ENCODE measurements around the gene AHNAK.

The AHNAK gene

GRCh38 chr11:62492586-62492985 is 54.0 kb downstream of the AHNAK start:
- no peak for DNase-seq

- DNase-seq = no peak
Observed at GRCh38 chr11:62491571-62492329, 54.9 kb downstream of the AHNAK start.

GRCh38 chr11:62489204-62489603 is 57.4 kb downstream of the AHNAK start:
- DNase-seq = no peak

GRCh38 chr11:62487738-62488551 is 58.7 kb downstream of the AHNAK start:
- no peak for DNase-seq

GRCh38 chr11:62487136-62487535 is 59.5 kb downstream of the AHNAK start:
- no peak for DNase-seq

GRCh38 chr11:62484352-62484751 is 62.3 kb downstream of the AHNAK start:
- DNase-seq = no peak

- no peak for DNase-seq
Observed at GRCh38 chr11:62482753-62483152, 63.9 kb downstream of the AHNAK start.

- DNase-seq = no peak
Observed at GRCh38 chr11:62479631-62480201, 66.9 kb downstream of the AHNAK start.

GRCh38 chr11:62477927-62478326 is 68.7 kb downstream of the AHNAK start:
- DNase-seq = no peak

GRCh38 chr11:62472063-62472884 is 74.3 kb downstream of the AHNAK start:
- DNase-seq = no peak

GRCh38 chr11:62471603-62472002 is 75.0 kb downstream of the AHNAK start:
- no peak for DNase-seq

GRCh38 chr11:62468577-62468976 is 78.0 kb downstream of the AHNAK start:
- no peak for DNase-seq

- DNase-seq = no peak
Observed at GRCh38 chr11:62466444-62466843, 80.2 kb downstream of the AHNAK start.

- no peak for DNase-seq
Observed at GRCh38 chr11:62464655-62465054, 82.0 kb downstream of the AHNAK start.

- DNase-seq = no peak
Observed at GRCh38 chr11:62463121-62463542, 83.5 kb downstream of the AHNAK start.

GRCh38 chr11:62462508-62462892 is 84.1 kb downstream of the AHNAK start:
- no peak for DNase-seq

GRCh38 chr11:62461740-62462507 is 84.7 kb downstream of the AHNAK start:
- no peak for DNase-seq

GRCh38 chr11:62459080-62459479 is 87.5 kb downstream of the AHNAK start:
- DNase-seq = no peak

- DNase-seq = no peak
Observed at GRCh38 chr11:62458212-62459002, 88.2 kb downstream of the AHNAK start.

- no peak for DNase-seq
Observed at GRCh38 chr11:62457478-62457877, 89.1 kb downstream of the AHNAK start.

GRCh38 chr11:62456630-62457029 is 90.0 kb downstream of the AHNAK start:
- DNase-seq = no peak

Data from activated naive CD4-positive, alpha-beta T cell treated with anti-CD3 and anti-CD28 coated beads, Interleukin-2, amount 50 U/mL, for 16 hours (primary cell).